GM23338 (cell line): ENCODE results near the gene WDR20. TPM values are rescaled to one million over a fixed set of nuclear protein-coding genes. Genes with fewer than 3 reads are reported as not detected.

Experiments
- ATAC-seq: fragments of 200-7000 bp; cut with Tn5 transposase; 3 replicates; pipeline ENCODE4 v1.9.1; 2020
- DNase-seq: peaks from one replicate; pipeline ENCODE4 v3.0.0-alpha.2; 2015; ENCODE audit warnings: low spot score
- H2AFZ ChIP-seq: fragments of 200-600 bp; sonication (generic); 2 replicates; pipeline ENCODE4 v1.8.0; 2016; ENCODE audit warnings: antibody characterized with exemption, mild to moderate bottlenecking, moderate library complexity
- H3F3A ChIP-seq: fragments of 200-600 bp; sonication (generic); replicated peaks from 2 replicates; pipeline ENCODE4 v1.8.0; 2017; ENCODE audit warnings: antibody characterized with exemption, mixed run types, low read depth
- H3K27ac ChIP-seq: fragments of 200-600 bp; sonication (generic); 2 replicates; pipeline ENCODE4 v1.6.1; 2016; ENCODE audit warnings: low read depth
- H3K27me3 ChIP-seq: fragments of 200-600 bp; sonication (generic); 2 replicates; pipeline ENCODE4 v1.8.0; 2016; ENCODE audit warnings: mild to moderate bottlenecking, mixed run types, moderate library complexity; ENCODE audit not compliant: insufficient read depth
- H3K36me3 ChIP-seq: fragments of 200-600 bp; sonication (generic); 2 replicates; pipeline ENCODE4 v1.8.0; 2016; ENCODE audit warnings: mild to moderate bottlenecking; ENCODE audit not compliant: insufficient read depth
- H3K4me1 ChIP-seq: fragments of 200-600 bp; sonication (generic); 2 replicates; pipeline ENCODE4 v1.8.0; 2016; ENCODE audit warnings: mild to moderate bottlenecking, moderate library complexity; ENCODE audit not compliant: insufficient read depth
- H3K4me2 ChIP-seq: fragments of 200-600 bp; sonication (generic); 2 replicates; pipeline ENCODE4 v1.7.1; 2017; ENCODE audit warnings: mixed run types
- H3K4me3 ChIP-seq: fragments of 200-600 bp; sonication (generic); 2 replicates; pipeline ENCODE4 v1.6.1; 2016; ENCODE audit warnings: mixed run types
- H3K79me2 ChIP-seq: fragments of 200-600 bp; sonication (generic); replicated peaks from 2 replicates; pipeline ENCODE4 v1.8.0; 2017; ENCODE audit warnings: mild to moderate bottlenecking; ENCODE audit not compliant: insufficient read depth
- H3K9me2 ChIP-seq: fragments of 200-600 bp; sonication (generic); 2 replicates; pipeline ENCODE4 v1.8.0; 2017; ENCODE audit not compliant: insufficient read depth
- H4K20me1 ChIP-seq: fragments of 200-600 bp; sonication (generic); replicated peaks from 2 replicates; pipeline ENCODE4 v1.8.0; 2017; ENCODE audit warnings: mild to moderate bottlenecking; ENCODE audit not compliant: insufficient read depth
- H3K27ac Mint-ChIP-seq: 2 replicates; pipeline ENCODE4 v1.8.0; 2020; ENCODE audit warnings: inconsistent platforms, mild to moderate bottlenecking, moderate library complexity, mixed read lengths
- H3K27me3 Mint-ChIP-seq: 3 replicates; pipeline ENCODE4 v1.8.0; 2022; ENCODE audit warnings: low read depth, mild to moderate bottlenecking, moderate library complexity, mixed read lengths, inconsistent platforms; ENCODE audit not compliant: insufficient read depth, poor library complexity
- H3K36me3 Mint-ChIP-seq: 3 replicates; pipeline ENCODE4 v1.8.0; 2021; ENCODE audit warnings: low read depth, mild to moderate bottlenecking, inconsistent platforms, moderate library complexity, mixed read lengths
- H3K4me1 Mint-ChIP-seq: 3 replicates; pipeline ENCODE4 v1.8.0; 2020; ENCODE audit warnings: mild to moderate bottlenecking, inconsistent platforms, mixed read lengths
- H3K4me3 Mint-ChIP-seq: 3 replicates; pipeline ENCODE4 v1.8.0; 2021; ENCODE audit warnings: moderate library complexity, mild to moderate bottlenecking, inconsistent platforms, mixed read lengths
- H3K9me3 Mint-ChIP-seq: 3 replicates; pipeline ENCODE4 v1.8.0; 2020; ENCODE audit warnings: moderate library complexity, mild to moderate bottlenecking, inconsistent platforms, mixed read lengths
- CREB1 ChIP-seq: fragments of 250-450 bp; sonication (Bioruptor Pico); IDR thresholded peaks from 2 replicates; pipeline ENCODE4 v1.5.0; 2020; ENCODE audit warnings: low read depth, mild to moderate bottlenecking, moderate library complexity
- CTCF ChIP-seq, 2 experiments: fragments of 200-600 bp in 1 of 2; sonication (generic) in 1 of 2; conservative IDR thresholded peaks; 2 replicates each; pipeline versions ENCODE4 v1.5.1 to v1.6.1; 2016 to 2017; ENCODE audit warnings: antibody characterized with exemption in 2 of 2, low read depth in 2 of 2, mild to moderate bottlenecking in 2 of 2, moderate library complexity in 1 of 2
- ETS1 ChIP-seq: IDR thresholded peaks from 2 replicates; pipeline ENCODE4 v1.6.1; 2016; ENCODE audit warnings: antibody characterized with exemption
- EZH2 ChIP-seq: fragments of 200-600 bp; sonication (generic); IDR thresholded peaks from one replicate; pipeline ENCODE4 v1.8.0; 2017; ENCODE audit warnings: antibody characterized with exemption, mild to moderate bottlenecking, low read depth; ENCODE audit not compliant: unreplicated experiment
- EZH2phosphoT487 ChIP-seq: fragments of 200-600 bp; sonication (generic); IDR thresholded peaks from one replicate; pipeline ENCODE4 v1.8.1; 2018; ENCODE audit warnings: antibody characterized with exemption; ENCODE audit not compliant: unreplicated experiment
- JUNB ChIP-seq: IDR thresholded peaks from one replicate; pipeline ENCODE4 v1.6.1; 2016; ENCODE audit warnings: antibody characterized with exemption; ENCODE audit not compliant: unreplicated experiment
- NANOG ChIP-seq: IDR thresholded peaks from 2 replicates; pipeline ENCODE4 v1.6.1; 2016; ENCODE audit warnings: antibody characterized with exemption, borderline replicate concordance
- POLR2AphosphoS5 ChIP-seq: IDR thresholded peaks from 2 replicates; pipeline ENCODE4 v1.6.1; 2016; ENCODE audit warnings: antibody characterized with exemption, low read depth
- STAT1 ChIP-seq: IDR thresholded peaks from one replicate; pipeline ENCODE4 v1.6.1; 2016; ENCODE audit warnings: antibody characterized with exemption; ENCODE audit not compliant: unreplicated experiment
- ZNF114 ChIP-seq: fragments of 250-450 bp; sonication (Bioruptor Pico); IDR thresholded peaks from 2 replicates; pipeline ENCODE4 v1.5.0; 2020; ENCODE audit warnings: mild to moderate bottlenecking, moderate library complexity
- ZNF331 ChIP-seq: fragments of 250-450 bp; sonication (Bioruptor Pico); IDR thresholded peaks from 2 replicates; pipeline ENCODE4 v1.5.0; 2020; ENCODE audit warnings: low read depth, mild to moderate bottlenecking, moderate library complexity
- polyA plus RNA-seq: library from polyadenylated mRNA; unstranded; fragments of >200 nt; fragmentation: Nextera tagmentation; extraction: Ambion mirVana; gene quantifications from 2 replicates; pipeline ENCODE4 v1.2.1, GENCODE V29; 2016
- total RNA-seq: library from RNA; depleted of rRNA; stranded (reverse); fragments of >200 nt; shearing (Covaris generic); gene quantifications from 2 replicates; pipeline ENCODE4 v1.2.3, GENCODE V29; 2014
- TF ChIP-seq, protein P1 (sequence below): IDR thresholded peaks from one replicate; pipeline ENCODE4 v1.6.1; 2018; ENCODE audit warnings: antibody characterized with exemption; ENCODE audit not compliant: unreplicated experiment
- TF ChIP-seq, protein P2 (sequence below): fragments of 250-450 bp; sonication (Bioruptor Pico); IDR thresholded peaks from 2 replicates; pipeline ENCODE4 v1.5.0; 2020; ENCODE audit warnings: mild to moderate bottlenecking, moderate library complexity

WDR20 gene
- total and polyA plus RNA-seq, 2 experiments from 2014 or later: 17.9 to 21.0 TPM

- DNase-seq: no peak
- no peak overlapping the region for H3K4me3 ChIP-seq
- Mint-ChIP-seq H3K4me1 (peaks cover 18% of the 10 kb centered on the region), H3K27me3 (peaks cover 13% of the 10 kb centered on the region), H3K36me3 (peaks cover 13% of the 10 kb centered on the region; the same call in 1 of the 3 replicates), H3K9me3 (no peaks in the 10 kb centered on the region; the same call in 2 of the 3 replicates), H3K27ac (no peak overlapping the region), H3K4me3 (no peak overlapping the region)
- no peaks in the 10 kb centered on the region; the same call in 1 of the 2 replicates for H3K36me3 ChIP-seq
- H3F3A ChIP-seq: no peaks in the 10 kb centered on the region; the same call in 1 of the 2 replicates
- H3K27me3 ChIP-seq: no peaks in the 10 kb centered on the region
- no peak overlapping the region for H2AFZ ChIP-seq
- H4K20me1 ChIP-seq: peaks cover 22% of the 10 kb centered on the region
- H3K9me2 ChIP-seq: no peaks in the 10 kb centered on the region
- H3K4me2 ChIP-seq: no peak overlapping the region
- ATAC-seq: no peak
- TF ChIP-seq STAT1 (no peak), CTCF (conservative IDR thresholded peaks at IDR 0.05; ENCODE audit: low read depth in 2 of 2) (no peak), EZH2phosphoT487 (no peak), JUNB (no peak), CREB1 (CRISPR knock-in tag) (no peak), NANOG (no peak), POLR2AphosphoS5 (no peak), ZNF331 (CRISPR knock-in tag) (no peak), EZH2 (no peak), ZNF114 (CRISPR knock-in tag) (no peak), ETS1 (no peak)
- TF ChIP-seq, protein P1, sequence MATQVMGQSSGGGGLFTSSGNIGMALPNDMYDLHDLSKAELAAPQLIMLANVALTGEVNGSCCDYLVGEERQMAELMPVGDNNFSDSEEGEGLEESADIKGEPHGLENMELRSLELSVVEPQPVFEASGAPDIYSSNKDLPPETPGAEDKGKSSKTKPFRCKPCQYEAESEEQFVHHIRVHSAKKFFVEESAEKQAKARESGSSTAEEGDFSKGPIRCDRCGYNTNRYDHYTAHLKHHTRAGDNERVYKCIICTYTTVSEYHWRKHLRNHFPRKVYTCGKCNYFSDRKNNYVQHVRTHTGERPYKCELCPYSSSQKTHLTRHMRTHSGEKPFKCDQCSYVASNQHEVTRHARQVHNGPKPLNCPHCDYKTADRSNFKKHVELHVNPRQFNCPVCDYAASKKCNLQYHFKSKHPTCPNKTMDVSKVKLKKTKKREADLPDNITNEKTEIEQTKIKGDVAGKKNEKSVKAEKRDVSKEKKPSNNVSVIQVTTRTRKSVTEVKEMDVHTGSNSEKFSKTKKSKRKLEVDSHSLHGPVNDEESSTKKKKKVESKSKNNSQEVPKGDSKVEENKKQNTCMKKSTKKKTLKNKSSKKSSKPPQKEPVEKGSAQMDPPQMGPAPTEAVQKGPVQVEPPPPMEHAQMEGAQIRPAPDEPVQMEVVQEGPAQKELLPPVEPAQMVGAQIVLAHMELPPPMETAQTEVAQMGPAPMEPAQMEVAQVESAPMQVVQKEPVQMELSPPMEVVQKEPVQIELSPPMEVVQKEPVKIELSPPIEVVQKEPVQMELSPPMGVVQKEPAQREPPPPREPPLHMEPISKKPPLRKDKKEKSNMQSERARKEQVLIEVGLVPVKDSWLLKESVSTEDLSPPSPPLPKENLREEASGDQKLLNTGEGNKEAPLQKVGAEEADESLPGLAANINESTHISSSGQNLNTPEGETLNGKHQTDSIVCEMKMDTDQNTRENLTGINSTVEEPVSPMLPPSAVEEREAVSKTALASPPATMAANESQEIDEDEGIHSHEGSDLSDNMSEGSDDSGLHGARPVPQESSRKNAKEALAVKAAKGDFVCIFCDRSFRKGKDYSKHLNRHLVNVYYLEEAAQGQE: no peak
- TF ChIP-seq, protein P2, sequence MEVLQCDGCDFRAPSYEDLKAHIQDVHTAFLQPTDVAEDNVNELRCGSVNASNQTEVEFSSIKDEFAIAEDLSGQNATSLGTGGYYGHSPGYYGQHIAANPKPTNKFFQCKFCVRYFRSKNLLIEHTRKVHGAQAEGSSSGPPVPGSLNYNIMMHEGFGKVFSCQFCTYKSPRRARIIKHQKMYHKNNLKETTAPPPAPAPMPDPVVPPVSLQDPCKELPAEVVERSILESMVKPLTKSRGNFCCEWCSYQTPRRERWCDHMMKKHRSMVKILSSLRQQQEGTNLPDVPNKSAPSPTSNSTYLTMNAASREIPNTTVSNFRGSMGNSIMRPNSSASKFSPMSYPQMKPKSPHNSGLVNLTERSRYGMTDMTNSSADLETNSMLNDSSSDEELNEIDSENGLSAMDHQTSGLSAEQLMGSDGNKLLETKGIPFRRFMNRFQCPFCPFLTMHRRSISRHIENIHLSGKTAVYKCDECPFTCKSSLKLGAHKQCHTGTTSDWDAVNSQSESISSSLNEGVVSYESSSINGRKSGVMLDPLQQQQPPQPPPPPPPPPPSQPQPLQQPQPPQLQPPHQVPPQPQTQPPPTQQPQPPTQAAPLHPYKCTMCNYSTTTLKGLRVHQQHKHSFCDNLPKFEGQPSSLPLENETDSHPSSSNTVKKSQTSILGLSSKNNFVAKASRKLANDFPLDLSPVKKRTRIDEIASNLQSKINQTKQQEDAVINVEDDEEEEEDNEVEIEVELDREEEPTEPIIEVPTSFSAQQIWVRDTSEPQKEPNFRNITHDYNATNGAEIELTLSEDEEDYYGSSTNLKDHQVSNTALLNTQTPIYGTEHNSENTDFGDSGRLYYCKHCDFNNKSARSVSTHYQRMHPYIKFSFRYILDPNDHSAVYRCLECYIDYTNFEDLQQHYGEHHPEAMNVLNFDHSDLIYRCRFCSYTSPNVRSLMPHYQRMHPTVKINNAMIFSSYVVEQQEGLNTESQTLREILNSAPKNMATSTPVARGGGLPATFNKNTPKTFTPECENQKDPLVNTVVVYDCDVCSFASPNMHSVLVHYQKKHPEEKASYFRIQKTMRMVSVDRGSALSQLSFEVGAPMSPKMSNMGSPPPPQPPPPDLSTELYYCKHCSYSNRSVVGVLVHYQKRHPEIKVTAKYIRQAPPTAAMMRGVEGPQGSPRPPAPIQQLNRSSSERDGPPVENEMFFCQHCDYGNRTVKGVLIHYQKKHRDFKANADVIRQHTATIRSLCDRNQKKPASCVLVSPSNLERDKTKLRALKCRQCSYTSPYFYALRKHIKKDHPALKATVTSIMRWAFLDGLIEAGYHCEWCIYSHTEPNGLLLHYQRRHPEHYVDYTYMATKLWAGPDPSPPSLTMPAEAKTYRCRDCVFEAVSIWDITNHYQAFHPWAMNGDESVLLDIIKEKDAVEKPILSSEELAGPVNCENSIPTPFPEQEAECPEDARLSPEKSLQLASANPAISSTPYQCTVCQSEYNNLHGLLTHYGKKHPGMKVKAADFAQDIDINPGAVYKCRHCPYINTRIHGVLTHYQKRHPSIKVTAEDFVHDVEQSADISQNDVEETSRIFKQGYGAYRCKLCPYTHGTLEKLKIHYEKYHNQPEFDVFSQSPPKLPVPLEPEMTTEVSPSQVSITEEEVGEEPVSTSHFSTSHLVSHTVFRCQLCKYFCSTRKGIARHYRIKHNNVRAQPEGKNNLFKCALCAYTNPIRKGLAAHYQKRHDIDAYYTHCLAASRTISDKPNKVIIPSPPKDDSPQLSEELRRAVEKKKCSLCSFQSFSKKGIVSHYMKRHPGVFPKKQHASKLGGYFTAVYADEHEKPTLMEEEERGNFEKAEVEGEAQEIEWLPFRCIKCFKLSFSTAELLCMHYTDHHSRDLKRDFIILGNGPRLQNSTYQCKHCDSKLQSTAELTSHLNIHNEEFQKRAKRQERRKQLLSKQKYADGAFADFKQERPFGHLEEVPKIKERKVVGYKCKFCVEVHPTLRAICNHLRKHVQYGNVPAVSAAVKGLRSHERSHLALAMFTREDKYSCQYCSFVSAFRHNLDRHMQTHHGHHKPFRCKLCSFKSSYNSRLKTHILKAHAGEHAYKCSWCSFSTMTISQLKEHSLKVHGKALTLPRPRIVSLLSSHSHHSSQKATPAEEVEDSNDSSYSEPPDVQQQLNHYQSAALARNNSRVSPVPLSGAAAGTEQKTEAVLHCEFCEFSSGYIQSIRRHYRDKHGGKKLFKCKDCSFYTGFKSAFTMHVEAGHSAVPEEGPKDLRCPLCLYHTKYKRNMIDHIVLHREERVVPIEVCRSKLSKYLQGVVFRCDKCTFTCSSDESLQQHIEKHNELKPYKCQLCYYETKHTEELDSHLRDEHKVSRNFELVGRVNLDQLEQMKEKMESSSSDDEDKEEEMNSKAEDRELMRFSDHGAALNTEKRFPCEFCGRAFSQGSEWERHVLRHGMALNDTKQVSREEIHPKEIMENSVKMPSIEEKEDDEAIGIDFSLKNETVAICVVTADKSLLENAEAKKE: no peak
- H3K27ac ChIP-seq: no peak overlapping the region
- no peaks in the 10 kb centered on the region for H3K4me1 ChIP-seq
- H3K79me2 ChIP-seq: peaks cover 44% of the 10 kb centered on the region
Measured at GRCh38 chr14:102203382-102203781, 63.7 kb downstream of the WDR20 start.
